ENCODE measurements around the gene SPDYE8.
"Not testable (repeated sequence)": the region's sequence is repeated elsewhere in the genome, so short reads cannot be mapped to it uniquely, and the experiment has no call there.

DNA sequence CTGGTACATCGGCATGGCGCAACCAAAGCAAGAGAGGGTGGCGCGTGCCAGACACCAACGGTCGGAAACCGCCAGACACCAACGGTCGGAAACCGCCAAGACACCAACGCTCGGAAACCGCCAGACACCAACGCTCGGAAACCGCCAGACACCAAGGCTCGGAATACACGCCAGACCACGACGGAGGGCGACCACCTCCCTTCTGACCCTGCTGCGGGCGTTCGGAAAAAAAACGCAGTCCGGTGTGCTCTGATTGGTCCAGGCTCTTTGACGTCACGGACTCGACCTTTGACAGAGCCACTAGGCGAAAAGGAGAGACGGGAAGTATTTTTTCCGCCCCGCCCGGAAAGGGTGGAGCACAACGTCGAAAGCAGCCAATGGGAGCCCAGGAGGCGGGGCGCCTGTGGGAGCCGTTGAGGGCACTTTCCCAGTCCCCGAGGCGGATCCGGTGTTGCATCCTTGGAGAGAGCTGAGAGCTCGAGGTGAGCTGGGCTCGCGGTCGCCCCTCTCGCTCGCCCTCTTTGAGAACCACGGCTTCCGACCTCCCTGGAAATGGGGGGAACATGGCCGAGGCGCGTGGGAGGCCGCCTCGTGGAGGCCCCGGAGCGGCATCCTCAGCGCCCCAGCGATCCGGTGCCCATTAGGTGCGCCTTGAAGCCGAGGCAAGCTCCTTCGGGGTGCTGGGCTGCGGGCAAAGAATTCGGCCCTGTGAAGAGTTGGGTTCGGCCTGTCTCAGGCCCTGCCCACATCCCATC is 23.7 kb downstream of the SPDYE8 start:
- TF ChIP-seq, protein P1, sequence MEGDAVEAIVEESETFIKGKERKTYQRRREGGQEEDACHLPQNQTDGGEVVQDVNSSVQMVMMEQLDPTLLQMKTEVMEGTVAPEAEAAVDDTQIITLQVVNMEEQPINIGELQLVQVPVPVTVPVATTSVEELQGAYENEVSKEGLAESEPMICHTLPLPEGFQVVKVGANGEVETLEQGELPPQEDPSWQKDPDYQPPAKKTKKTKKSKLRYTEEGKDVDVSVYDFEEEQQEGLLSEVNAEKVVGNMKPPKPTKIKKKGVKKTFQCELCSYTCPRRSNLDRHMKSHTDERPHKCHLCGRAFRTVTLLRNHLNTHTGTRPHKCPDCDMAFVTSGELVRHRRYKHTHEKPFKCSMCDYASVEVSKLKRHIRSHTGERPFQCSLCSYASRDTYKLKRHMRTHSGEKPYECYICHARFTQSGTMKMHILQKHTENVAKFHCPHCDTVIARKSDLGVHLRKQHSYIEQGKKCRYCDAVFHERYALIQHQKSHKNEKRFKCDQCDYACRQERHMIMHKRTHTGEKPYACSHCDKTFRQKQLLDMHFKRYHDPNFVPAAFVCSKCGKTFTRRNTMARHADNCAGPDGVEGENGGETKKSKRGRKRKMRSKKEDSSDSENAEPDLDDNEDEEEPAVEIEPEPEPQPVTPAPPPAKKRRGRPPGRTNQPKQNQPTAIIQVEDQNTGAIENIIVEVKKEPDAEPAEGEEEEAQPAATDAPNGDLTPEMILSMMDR (IDR thresholded peaks at IDR 0.05; ENCODE audit: insufficient read depth, low read depth, low read length) = not testable (repeated sequence)
- not testable (repeated sequence) for TF ChIP-seq EZH2 (IDR thresholded peaks at IDR 0.05; ENCODE audit: insufficient read depth, low read length)
